Activated T-cell treated with anti-CD3 and anti-CD28 coated beads for 48 hours (primary cell): Measurements from ENCODE around the gene TJP3.
"Not testable (repeated sequence)": the region's sequence is repeated elsewhere in the genome, so short reads cannot be mapped to it uniquely, and the experiment has no call there.

ENCODE experiments used
- DNase-seq: peaks from one replicate; pipeline ENCODE4 v3.0.0-alpha.2; 2020; ENCODE audit warnings: low read depth

The TJP3 gene

DNA sequence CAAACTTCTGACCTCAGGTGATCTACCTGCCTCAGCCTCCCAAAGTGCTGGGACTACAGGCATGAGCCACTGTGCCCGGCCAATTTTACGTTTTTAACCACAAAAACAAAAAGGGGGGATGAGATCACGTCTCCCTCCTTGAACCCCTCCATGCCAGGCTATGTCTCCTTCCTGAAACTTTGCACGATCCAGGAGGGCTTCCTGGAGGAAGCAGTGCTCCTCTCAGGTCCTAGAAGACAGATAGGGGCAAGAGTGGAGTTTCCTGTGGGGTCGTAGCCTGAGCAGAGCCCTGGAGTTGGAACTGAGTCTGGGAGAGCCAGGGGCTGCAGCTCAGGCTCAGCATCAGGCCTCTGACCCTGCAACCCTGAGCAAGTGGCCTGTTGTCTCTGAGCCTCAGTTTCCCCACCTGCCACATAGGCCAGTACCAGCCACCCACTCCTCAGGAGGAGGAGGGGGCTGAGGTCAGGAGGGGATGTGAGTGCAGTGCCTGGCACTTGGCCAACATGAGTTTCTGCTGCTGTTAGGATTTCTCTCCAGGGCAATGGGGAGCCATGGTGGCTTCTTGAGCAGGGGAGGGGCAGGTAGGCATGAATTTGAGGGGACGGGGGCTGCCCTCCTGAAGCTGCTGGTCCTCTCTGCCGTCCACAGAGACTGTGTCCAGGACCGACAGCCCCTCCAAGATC, 37.3 kb downstream of the TJP3 start:
- no peak for DNase-seq

DNA sequence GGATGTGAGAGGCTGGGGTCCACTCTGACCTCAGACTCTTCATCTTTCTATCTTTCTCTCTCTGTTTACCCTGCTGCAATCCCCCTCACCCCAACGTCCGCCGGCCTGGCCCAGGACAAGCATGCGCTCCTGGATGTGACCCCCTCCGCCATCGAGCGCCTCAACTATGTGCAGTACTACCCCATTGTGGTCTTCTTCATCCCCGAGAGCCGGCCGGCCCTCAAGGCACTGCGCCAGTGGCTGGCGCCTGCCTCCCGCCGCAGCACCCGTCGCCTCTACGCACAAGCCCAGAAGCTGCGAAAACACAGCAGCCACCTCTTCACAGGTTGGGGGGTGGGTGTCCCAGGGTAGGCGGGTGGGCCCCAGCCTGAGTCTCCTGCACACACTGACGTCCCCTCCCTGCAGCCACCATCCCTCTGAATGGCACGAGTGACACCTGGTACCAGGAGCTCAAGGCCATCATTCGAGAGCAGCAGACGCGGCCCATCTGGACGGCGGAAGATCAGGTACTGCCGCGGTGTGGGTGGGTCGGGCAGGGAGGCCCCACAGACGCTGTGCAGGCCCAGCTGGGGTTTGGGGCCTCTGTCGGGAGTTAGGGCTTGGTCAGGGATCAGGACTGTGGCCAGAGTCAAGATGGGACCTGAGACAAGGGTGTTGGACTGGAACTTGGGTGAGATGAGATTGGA, 38.3 kb downstream of the TJP3 start:
- DNase-seq, result no peak

DNA sequence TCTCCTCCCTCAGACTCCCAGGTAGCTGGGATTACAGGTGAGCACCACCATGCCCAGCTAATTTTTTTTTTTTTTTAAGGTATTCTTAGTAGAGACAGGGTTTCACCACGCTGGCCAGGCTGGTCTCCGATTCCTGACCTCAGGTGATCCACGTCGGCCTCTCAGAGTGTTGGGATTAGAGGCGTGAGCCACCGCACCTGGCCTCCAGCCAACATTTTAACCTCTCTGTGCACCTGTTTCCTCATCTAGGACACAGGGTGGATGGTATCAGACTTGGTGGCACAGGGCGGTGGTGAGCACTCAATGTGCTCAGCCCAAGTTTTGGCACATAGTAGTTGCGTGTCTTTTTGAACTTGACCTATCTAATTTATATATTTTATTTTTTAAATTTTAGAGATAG, 40.8 kb downstream of the TJP3 start:
- DNase-seq, result no peak

DNA sequence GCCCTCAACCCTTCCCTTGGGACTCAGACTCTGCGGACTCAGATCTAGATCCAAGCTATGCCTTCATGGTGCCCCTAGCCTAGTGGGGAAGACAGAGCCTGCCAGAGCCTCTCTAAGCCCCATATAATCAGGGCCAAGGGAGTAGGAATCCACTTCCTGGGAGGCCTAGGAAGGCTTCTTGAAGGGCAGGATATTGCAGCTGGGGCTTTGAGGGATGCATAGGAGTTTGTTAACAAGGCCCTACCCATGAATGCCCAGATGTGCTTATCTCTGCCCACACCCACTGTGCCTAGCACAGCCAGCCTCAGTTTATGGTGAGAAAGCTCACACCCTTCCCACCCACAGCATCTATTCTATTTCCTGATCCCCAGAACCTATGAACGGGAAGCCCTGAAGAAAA, 42.0 kb downstream of the TJP3 start:
- DNase-seq, result no peak

DNA sequence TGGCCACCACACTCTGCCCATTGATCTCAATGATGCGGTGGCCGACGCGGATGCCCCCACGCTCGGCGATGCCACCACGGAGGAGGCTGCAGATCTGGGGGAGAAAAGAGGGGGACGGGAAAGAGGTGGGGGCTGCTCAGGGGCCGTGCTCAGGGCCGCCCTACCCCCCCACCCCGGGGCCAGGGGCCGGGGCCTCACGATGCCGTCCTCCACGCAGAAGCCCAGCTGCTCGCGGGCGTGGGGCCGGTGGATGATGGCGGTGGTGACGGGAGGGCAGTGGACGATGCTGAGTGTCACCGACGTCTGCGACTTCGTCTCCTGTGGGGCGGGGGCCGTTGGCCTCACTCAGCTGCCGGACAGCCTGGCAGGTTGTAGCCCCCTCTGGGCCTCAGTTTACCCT, 43.1 kb downstream of the TJP3 start:
- DNase-seq, result no peak

DNA sequence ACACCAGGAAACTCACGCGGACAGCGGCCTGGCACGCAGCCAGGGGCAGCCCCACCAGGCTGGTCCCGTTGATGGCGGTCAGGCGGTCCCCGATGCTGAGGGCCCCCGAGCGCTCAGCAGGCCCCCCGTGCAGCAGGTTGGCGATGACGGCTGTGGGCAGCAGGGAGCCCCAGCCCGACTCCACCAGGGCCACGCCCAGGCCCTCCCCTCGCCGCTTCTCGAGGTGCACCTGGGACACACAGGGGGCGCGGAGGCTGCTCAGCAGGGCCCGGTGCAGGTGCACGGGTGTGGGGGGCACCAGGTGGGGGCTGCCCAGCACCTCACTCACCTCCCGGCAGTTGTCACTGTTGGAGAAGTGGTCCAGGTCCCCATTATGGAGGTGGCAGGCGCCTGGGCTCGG, 44.3 kb downstream of the TJP3 start:
- DNase-seq, result no peak

DNA sequence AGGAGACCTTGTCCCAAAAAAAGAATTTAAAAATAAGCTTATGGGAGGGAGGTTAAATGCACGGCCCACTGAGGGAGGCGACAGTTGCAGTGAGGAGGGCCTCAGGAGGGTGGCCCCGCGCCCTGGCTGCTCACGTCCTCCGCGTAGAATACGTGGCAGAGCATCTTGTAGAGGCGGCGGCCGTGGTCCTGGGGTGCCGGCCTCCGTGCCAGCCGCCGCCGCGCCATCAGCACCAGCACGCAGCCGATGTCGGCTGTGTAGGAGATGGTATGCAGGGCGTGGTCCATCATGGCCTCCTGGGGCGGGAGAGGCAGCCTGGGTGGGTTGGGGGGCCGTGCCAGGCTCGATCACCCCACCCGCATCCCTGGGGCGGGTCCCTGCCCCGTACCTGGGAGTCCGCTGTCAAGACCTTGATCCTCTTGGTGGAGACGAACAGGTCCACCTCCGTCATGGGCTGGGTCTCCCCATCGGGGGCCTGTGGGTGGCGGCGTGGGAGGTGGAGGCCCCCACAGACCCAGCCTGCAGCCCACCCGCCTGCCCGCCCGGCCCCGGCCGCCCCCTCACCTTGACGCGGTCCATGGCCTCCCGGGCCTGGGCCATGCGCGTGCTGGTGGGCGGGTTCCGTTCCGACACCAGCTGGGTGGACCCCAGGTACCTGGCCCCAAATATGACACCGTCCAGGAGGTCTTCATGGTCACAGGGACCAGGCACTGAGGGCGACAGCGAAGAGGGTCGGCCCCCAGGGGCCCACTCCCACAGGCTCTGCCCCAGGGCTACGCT, 45.6 kb downstream of the TJP3 start:
- DNase-seq, result no peak

DNA sequence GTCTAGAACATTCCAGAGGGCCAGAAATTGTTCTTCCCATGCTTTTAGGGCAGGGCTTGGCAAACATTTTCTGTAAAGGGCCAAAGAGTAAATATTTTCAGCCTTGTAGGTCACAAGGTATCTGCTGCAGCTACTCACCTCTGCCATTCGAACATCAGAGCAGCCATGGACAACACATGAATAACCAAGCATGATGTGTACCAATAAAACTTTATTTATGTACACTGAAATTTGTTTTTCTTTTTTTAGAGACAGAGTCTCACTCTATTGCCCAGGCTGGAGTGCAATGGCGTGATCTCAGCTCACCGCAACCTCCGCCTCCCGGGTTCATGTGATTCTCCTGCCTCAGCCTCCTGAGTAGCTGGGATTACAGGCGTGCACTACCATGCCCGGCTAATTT, 49.5 kb downstream of the TJP3 start:
- DNase-seq, result not testable (repeated sequence)

DNA sequence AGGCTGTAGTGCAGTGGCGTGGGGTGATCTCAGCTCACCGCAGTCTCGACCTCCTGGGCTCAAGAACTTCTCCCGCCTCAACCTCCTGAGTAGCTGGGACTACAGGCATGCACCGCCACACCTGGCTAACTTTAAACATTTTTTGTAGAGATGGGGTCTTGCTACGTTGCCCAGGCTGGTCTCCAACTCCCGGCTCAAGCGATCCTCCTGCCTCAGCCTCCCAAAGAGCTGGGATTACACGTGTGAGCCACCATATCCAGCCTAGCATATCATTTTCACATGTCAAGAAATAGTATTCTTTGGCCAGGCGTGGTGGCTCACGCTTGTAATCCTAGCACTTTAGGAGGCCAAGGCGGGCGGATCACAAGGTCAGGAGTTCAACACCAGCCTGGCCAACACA, 50.1 kb downstream of the TJP3 start:
- not testable (repeated sequence) for DNase-seq

DNA sequence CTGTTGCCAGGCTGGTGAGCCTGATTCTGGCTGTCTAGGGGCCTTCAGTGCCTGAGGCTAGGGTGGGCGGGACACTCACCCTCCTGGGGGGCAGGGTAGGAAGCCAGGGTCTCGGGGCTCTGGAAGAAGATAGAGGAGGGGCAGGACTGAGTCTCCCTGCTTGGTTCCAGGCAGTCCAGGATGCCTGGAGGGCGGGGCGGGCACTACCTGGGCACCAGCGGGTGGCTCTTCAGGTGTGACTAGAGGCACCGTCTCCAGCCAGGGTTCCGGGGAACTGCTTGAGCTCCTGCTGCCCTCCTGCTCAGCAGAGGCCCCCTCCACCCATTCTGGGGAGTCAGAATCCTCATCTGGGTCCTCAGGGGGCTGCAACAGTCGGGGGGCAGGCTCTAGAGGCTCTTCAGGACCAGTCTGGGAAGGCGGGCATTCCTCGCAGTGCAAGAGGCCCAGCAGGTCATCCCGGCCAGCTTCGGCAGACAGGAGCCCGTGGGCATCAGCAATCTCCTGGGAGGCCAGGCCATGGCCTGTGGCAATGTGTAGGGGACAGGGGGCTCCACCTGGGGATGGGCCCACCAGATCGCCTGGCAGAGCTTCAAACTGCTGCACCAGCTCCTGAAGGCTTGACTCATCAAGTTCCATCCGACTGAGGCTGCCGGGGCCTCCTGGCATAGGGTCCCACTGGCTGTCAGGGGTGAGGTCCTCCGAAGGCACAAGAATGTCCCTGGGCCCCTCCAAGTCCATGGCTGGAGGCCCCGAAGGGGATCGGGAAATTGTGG, 51.5 kb downstream of the TJP3 start:
- no peak for DNase-seq

DNA sequence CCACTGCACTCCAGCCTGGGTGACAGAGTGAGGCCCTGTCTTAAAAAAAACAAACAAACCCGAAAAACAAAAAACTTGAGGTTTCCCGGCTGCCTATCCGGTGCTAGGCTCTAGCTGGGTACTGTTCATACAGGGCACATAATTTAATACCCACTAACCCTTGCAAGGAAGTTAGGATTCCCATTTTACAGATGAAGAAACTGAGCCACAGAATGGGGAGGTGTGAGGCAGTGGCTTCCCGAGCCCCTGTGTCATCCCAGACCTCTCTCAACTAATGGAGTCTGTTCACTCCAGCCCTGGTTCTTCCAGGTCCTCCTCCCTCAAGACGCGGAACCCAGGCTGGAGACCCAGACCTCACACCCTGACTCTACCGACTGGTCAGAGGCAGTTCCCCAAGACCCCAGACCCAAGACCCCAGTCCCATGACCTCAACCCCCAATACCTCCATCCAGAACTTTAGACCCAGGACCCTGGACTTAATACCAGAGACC, 52.7 kb downstream of the TJP3 start:
- no peak for DNase-seq

DNA sequence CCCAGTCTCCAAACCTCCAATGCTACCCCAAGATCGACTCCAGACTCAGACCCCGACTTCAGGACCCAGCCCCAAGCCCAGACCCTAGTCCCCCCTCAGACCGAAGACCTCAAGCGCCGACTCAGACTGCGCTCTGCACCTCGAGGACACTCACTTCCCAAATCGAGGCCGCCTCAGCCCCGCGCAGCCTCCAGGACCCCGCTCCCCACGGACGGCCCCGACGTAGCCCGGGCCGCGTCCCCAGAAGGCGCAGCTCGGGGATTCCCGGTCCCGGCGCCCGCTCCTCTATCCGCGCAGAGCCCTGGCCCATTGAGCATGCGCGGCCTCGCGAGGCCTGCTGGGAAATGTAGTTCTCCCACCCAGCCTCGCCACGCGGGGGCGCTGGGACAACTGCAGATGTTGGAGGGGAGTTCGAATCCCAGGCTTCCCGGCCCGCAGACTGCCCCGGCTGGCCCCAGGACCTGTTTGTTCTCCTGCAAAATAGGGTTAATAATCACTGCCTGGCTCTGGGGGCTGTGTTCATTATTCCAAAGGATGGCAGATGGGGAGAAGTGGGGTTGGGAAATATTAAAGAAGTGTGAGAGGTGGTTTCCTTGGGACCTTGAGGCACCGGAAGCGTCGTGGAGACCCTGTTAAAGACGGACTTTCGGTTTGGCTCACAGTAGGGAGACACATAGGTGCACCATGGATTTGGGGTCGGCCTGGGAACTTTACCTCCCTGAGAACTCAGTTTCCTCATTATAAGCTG, 53.4 kb downstream of the TJP3 start, which contains the start of gene APBA3:
Gene APBA3 (minus strand): TSS at position 311 of the 748 bp plus-strand sequence. CDS start 1,428 bp downstream, outside the sequence.
- peak; percentile 98 for DNase-seq

DNA sequence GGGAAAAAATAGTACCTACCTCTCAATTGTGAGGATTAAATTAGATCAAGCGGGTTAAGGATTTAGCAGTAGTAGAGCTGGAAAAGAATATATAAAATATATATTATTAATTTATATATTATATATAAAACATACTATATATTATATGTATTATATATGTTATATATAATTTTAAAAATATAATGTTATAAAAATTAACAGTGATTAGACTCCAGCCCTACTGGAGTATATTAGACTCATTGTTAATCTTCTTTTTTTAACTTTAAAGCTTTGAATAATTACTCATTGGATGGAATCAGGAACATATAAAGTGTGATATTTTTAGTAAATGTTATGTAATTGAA, 53.9 kb downstream of the TJP3 start:
- no peak for DNase-seq

DNA sequence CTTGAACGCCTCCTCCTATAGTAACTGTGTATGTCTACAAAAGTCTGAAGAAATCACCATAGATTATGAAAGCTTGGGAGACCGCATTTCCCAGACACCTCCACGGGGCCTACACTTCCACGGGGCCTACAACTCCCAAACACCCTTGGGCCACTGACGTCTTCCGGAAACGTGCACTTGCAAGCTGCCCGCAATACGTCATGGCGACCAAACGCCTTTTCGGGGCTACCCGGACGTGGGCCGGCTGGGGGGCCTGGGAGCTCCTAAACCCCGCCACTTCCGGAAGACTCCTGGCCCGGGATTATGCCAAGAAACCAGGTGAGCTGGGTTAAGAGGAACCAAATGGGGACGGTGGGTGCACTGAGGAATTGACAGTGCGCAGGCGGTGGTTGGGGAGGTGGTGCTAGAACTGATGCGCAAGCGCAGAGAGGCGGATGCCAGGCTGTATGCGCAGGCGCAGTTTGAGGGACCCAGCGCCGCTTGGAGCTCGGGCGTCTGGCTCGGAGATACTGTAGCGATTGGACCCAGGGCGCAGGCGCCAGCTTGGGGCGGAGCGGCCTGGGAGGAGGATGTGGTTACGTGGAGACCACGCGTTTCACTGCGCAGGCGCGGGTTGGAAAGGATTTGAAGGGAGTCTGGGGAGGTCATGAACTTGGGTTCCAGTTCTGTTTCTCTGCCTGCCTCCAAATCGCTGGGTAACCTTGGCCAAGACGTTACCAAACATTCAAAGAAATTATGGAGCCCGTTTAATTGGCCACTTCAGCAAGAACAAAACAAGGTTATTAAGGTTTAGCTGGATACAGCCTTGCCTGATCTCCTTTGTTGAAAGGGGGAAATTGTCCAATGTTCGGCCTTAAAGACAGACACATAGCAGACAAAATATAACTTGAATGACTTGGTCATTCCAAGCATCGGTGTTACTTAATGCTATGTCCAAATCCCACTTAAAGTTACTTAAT, 54.6 kb downstream of the TJP3 start, which contains the start of gene MRPL54:
Gene MRPL54 (plus strand): TSS at position 182 of the 959 bp plus-strand sequence. CDS start 19 bp downstream, at position 201.
- DNase-seq, result peak; percentile 99

DNA sequence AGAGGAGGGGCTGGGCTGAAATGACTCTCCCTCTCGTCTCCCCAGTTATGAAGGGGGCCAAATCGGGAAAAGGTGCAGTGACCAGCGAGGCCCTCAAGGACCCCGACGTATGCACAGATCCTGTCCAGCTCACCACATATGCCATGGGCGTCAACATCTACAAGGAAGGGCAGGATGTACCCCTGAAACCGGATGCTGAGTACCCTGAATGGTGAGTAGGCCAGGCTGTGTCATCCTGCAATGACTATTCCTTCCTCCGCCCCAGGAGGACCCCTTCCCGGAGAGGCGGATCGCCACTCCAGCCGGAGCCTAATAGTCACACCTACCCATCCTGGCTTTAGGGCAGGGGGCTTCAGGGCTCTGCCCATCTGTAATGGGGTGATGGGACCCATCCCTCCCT, 56.9 kb downstream of the TJP3 start:
- no peak for DNase-seq

DNA sequence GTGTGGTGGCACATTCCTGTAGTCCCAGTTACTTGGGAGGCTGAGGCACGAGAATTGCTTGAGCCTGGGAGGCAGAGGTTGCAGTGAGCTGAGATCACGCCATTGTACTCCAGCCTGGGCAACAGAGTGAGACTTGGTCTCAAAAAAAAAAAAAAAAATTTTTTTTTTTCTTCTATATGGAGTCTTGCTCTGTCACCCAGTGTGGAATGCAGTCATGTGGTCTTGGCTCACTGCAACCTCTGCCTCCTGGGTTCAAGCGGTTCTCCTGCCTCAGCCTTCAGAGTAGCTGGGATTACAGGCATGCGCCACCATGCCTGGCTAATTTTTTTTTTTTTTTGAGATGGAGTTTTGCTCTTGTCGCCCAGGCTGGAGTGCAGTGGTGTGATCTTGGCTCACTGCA, 57.6 kb downstream of the TJP3 start:
- not testable (repeated sequence) for DNase-seq

DNA sequence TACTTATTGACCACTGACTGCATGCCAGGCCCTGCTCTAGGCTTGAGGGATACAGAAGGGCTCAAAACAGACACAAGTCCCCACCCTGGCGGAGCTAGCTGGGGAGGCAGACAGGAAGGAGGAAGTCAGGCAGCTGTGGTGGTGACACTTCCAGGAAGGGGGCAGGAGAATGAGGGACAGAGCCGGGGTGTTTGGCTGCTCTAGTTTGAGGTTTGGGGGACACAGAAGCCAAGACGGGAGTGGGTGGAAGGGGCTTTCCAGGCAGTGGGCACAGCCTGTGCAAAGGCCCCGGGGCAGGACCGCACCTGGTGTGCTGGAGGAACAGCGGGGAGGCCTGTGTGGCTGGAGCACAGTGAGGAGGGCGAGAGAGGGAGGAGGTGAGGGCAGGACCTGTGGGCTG, 58.3 kb downstream of the TJP3 start:
- no peak for DNase-seq

DNA sequence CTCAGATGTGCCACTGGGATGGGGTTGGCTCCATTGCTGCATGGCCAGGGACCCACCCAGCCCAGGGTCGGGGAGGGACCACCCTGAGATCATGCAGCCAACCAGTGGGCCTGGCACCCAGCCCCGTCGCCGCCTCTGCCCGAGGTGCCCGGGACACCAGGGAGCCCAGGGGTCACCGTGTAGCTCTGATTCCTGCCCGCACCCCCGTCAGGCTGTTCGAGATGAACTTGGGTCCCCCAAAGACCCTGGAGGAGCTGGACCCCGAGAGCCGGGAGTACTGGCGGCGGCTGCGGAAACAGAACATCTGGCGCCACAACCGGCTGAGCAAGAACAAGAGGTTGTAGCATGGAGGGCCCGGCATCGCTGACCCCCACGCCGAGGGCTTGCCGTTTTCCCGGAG, 58.9 kb downstream of the TJP3 start:
- no peak for DNase-seq

DNA sequence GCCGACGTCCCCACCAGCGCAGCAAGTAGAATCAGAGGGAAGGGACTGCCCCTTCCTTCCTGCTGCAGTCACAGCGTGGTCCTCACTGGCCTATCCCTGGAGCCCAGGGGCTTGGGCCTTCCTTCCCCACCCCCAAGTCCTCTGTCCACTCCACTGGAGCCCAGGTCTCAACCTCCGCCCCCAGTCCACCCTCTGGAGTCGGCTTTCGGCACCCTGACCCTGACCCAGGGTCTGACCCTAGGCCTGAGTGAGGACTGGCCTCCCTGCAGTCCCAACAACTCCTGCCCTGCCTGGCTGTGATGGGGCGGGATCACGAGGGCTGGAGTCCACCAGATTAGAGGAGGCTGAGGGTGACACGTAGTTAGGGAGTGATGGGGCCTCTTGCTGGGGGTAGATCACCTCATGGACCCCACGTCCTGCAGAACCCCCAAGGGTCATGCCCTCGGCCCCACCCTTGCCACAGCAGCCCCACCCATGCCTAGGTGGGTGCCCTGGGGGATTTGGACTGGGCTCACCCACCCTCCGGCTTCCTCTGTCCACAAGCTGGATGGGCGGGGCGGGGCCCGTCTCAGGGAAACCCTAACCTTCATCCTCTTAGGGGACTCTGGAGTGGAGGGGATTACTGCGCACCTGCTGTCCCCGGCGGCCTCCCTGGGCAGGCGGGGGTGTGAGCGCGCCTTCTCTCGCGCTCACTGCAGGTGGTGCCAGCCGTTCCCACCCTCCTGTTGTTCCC, 60.0 kb downstream of the TJP3 start:
- no peak for DNase-seq

DNA sequence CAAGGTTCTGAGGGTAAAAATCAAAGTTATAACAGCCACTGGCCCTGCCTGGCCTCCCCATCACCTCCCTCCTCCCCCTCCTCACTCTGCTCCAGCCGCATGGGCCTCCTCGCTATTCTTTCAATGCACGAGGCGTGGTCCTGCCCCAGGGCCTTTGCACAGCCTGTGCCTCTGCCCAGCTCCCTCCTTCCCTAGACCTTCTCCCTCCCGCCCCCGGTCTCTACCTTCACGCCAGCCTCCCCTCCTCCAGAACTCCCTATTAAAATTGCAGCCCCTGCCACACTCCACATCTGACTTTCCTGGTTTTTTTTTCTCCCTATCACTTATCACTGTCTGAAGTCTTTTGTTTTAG, 60.5 kb downstream of the TJP3 start:
- no peak for DNase-seq
